Thyroid gland (tissue), 4 donors: ENCODE results near the gene PPP1R12B. TPM values are rescaled to one million over a fixed set of nuclear protein-coding genes. Genes with fewer than 3 reads are reported as not detected.
A peak's percentile ranks its signal among the peaks of the same experiment; 100 is the strongest.

Experiments
- DNase-seq, 2 donors: peaks; one replicate each; pipeline ENCODE4 v3.0.0-alpha.2; 2019
- H3K27ac ChIP-seq, 3 donors: fragments of 200-600 bp; sonication (generic); 1 replicate in 2 of 3; 2 replicates in 1 of 3; pipeline ENCODE4 v1.5.1; 2016 to 2019; ENCODE audit warnings: mild to moderate bottlenecking in 1 of 3, moderate library complexity in 1 of 3
- H3K27me3 ChIP-seq: fragments of 200-600 bp; sonication (generic); one replicate; pipeline ENCODE4 v1.5.1; 2019
- H3K36me3 ChIP-seq, 2 donors: fragments of 200-600 bp; sonication (generic); one replicate each; pipeline ENCODE4 v1.5.1; 2016 to 2019
- H3K4me1 ChIP-seq, 2 donors: fragments of 200-600 bp; sonication (generic); one replicate each; pipeline ENCODE4 v1.5.1; 2017 to 2019
- H3K4me3 ChIP-seq, 3 donors: fragments of 200-600 bp; sonication (generic); replicated peaks in 1 of 3; 1 replicate in 2 of 3; 2 replicates in 1 of 3; pipeline ENCODE4 v1.5.1; 2016; ENCODE audit warnings: mild to moderate bottlenecking in 1 of 3
- H3K9me3 ChIP-seq: fragments of 200-600 bp; sonication (generic); one replicate; pipeline ENCODE4 v1.5.1; 2017
- POLR2A ChIP-seq, 2 donors: fragments of 450-650 bp; IDR thresholded peaks; one replicate each; pipeline ENCODE4 v1.6.1; 2017; ENCODE audit warnings: antibody characterized with exemption in 2 of 2, mild to moderate bottlenecking in 2 of 2, moderate library complexity in 1 of 2
- WGBS, 2 donors: methylation state at CpG; one replicate each; pipeline ENCODE4 v1.1.5; 2017; 5-methylcytosine and 5-hydroxymethylcytosine counted together
- intact Hi-C: fragments of 100-400 bp; cut with DNase I; formaldehyde crosslinking; loops from one replicate; pipeline ENCODE4 v1.15.1; 2023
- total RNA-seq, 4 donors: library from RNA; depleted of rRNA; stranded (reverse); fragments of >200 nt; gene quantifications; one replicate each; pipeline ENCODE4 v1.2.3, GENCODE V29; 2016
- TF ChIP-seq, protein P1 (sequence below), 6 experiments: fragments of 200-600 bp in 3 of 6; fragments of 450-650 bp in 3 of 6; sonication (generic) in 3 of 6; IDR thresholded peaks; one replicate each; pipeline ENCODE4 v1.5.1; 2016 to 2019; ENCODE audit warnings: antibody characterized with exemption in 6 of 6, mild to moderate bottlenecking in 2 of 6, inconsistent platforms in 1 of 6, moderate library complexity in 1 of 6

The PPP1R12B gene
- total RNA-seq, 4 donors from 2014 or later: 34.9 to 48.5 (median 41.3) TPM

DNA sequence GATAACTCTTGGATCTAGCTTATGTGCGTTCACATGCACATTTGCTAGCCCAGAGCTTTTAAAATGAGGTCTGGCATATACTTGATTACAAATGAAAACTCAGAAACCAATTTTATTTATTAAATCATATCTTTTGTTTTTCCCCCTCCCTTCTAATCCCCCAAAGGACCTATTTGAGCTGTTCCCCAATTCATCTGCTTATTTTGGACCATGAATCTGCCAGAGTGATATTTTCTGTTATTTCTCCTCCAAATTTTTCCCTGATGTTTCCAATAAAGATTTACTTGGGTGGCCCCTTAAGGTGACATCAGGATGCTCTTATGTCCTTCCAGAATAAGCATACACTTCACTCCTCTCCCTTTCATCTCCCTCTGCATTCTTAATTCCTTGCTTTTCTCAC lies 238.4 kb downstream of the PPP1R12B start:
- intact Hi-C loops: no loop called here
- Histone ChIP-seq H3K9me3 (no peaks in the 10 kb centered on the region), H3K27ac (no peak overlapping the region), H3K27me3 (no peaks in the 10 kb centered on the region), H3K4me1 (peaks cover 25 to 44% of the 10 kb centered on the region in 2 donors), H3K4me3 (no peak overlapping the region), H3K36me3 (no peaks in the 10 kb centered on the region)
- WGBS, 2 donors: 83 to 96% methylated on average over 1 of the region's 1 CpG
- no peak for TF ChIP-seq POLR2A (IDR thresholded peaks at IDR 0.05)
- TF ChIP-seq, protein P1, sequence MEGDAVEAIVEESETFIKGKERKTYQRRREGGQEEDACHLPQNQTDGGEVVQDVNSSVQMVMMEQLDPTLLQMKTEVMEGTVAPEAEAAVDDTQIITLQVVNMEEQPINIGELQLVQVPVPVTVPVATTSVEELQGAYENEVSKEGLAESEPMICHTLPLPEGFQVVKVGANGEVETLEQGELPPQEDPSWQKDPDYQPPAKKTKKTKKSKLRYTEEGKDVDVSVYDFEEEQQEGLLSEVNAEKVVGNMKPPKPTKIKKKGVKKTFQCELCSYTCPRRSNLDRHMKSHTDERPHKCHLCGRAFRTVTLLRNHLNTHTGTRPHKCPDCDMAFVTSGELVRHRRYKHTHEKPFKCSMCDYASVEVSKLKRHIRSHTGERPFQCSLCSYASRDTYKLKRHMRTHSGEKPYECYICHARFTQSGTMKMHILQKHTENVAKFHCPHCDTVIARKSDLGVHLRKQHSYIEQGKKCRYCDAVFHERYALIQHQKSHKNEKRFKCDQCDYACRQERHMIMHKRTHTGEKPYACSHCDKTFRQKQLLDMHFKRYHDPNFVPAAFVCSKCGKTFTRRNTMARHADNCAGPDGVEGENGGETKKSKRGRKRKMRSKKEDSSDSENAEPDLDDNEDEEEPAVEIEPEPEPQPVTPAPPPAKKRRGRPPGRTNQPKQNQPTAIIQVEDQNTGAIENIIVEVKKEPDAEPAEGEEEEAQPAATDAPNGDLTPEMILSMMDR (IDR thresholded peaks at IDR 0.05): no peak
- DNase-seq: no peak

DNA sequence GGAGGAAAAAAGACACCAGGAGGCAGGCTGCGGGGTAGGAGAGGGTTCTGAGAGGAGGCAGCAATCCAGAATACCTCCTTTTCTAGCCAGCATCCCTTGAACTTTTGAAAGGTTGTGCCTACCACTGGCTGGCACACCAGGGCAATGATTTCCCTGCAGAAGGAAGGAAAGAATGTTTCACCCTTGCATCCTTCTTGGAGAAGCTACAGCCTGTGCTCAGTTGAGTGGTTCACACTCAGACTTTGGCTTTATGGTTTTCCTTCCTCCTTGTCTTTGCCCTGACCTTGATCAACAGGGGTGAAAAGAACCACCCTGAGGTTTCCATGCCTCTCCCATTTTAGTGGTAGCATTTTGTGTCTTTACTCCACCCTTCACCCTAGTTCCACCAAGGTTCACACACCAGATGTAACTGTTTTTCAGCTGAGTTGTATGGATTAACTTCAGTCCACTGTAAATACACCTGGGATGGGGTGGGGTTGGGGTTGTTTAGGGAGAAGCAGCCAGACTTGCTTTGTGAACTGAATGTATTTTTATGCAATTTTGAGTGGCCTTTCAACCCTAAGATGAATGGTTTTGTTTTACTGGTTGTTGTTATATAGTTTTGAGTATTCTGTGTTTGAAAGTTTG lies 239.5 kb downstream of the PPP1R12B start:
- TF ChIP-seq POLR2A (IDR thresholded peaks at IDR 0.05): no peak
- TF ChIP-seq, protein P1 (IDR thresholded peaks at IDR 0.05): no peak
- 57 to 60% methylated on average over 1 of the region's 1 CpG for WGBS, 2 donors
- Histone ChIP-seq H3K27me3 (no peaks in the 10 kb centered on the region), H3K36me3 (no peaks in the 10 kb centered on the region), H3K9me3 (no peaks in the 10 kb centered on the region), H3K4me1 (peaks cover 25 to 44% of the 10 kb centered on the region in 2 donors), H3K27ac (peak overlapping the region in 2 of 3 donors; percentile 71 to 72), H3K4me3 (no peak overlapping the region)
- intact Hi-C loops: no loop called here
- no peak for DNase-seq

DNA sequence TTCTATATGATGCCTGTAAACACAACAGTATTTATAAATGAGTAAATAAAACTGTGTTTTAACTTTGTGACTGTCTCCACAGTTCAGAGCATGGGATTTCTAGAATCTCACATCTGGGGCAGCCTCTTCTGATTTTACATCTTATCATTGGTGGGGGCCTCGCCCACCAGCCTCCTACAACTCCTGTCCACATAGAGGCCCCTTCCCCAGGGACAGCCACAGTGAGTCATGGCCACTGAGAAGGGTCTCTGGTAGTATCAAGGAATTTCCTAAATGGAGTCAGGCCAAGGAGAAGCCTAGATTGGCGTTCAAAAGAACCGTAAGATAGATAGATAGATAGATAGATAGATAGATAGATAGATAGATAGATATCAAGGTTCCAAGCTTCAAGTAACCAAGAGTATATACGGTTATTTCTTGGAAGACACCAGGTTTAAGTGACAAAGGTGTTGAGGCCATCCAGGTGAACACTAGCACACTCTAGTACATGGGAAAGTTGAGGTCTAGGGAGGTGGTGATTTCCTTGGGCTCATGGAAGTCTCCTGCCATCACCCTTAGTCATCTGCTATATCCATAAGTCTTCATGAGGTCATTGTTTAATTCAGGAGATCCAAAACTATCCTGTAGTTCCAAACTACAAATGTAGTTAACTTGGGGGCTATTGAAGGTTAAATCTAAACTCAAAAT lies 240.1 kb downstream of the PPP1R12B start:
- WGBS, 2 donors: 90 to 93% methylated on average over 4 of the region's 4 CpGs

DNA sequence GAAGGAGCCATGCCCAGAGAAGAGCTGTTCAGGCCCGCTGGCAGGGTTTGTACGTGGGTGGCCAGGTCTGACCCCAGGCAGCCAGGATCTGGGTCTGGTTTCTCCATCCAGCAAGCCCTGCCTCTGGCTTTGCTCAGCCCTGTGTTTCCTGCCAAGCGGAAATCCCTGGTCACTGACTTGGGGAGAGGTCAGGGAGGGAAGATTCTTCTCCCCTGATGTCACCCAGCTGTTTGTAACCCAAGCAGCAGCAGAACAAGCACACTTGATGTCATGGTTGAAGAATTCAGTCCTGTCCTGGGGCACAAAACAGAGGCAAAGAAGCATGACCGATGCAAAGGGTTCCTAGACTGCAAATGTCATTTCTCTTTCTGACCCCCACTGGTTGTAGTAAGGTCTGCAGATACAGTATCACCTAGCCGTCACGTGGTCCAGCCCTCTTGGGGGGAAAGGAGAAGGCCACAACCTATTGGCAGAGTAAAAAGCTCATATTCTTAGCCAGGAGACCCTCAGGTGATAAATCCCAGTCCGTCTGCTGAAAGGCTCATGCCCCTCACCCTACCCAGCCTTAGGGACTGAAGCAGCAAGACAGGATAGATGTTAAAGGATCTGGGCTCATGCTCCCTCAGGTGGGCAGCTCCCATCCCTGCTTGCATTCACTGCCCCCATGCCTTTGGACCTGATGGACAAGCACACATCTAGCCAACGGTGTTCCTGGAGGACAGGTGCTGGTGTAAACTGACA lies 240.9 kb downstream of the PPP1R12B start:
- WGBS, 2 donors: 41 to 43% methylated on average over 6 to 7 of the region's 8 CpGs
- intact Hi-C loops: no loop called here
- no peaks in the 10 kb centered on the region for H3K27me3 ChIP-seq

More for the DNA sequence above, 240.1 kb downstream of the PPP1R12B start:
- DNase-seq: no peak
- Histone ChIP-seq H3K4me3 (no peak overlapping the region), H3K36me3 (no peaks in the 10 kb centered on the region), H3K9me3 (no peaks in the 10 kb centered on the region), H3K27ac (peak overlapping the region; percentile 64 to 72 (median 71)), H3K27me3 (no peaks in the 10 kb centered on the region), H3K4me1 (peaks cover 25 to 44% of the 10 kb centered on the region in 2 donors)
- intact Hi-C loops: no loop called here
- TF ChIP-seq, protein P1 (IDR thresholded peaks at IDR 0.05): no peak
- no peak for TF ChIP-seq POLR2A (IDR thresholded peaks at IDR 0.05)

More for the DNA sequence above, 240.9 kb downstream of the PPP1R12B start:
- Histone ChIP-seq H3K4me3 (no peak overlapping the region), H3K27ac (peak overlapping the region; percentile 66 to 72 (median 71)), H3K9me3 (no peaks in the 10 kb centered on the region), H3K4me1 (peaks cover 25 to 44% of the 10 kb centered on the region in 2 donors), H3K36me3 (no peaks in the 10 kb centered on the region)
- TF ChIP-seq, protein P1 (IDR thresholded peaks at IDR 0.05): peak in 2 of 6 experiments; percentile 12 to 19
- peak in 1 of 2 donors; percentile 30 for TF ChIP-seq POLR2A (IDR thresholded peaks at IDR 0.05)
- DNase-seq: peak; percentile 73 to 83
